ENCODE data around the gene SLC35B4. TPM values are rescaled to one million over a fixed set of nuclear protein-coding genes. Genes with fewer than 3 reads are reported as not detected.

The SLC35B4 gene
- total RNA-seq, 1 experiment from 2014 or later: 21.6 TPM

GRCh38 chr7:134311807-134312206, 4.9 kb downstream of the SLC35B4 start:
- ATAC-seq: no peak
- no peak for TF ChIP-seq REST (IDR thresholded peaks at IDR 0.05; ENCODE audit: insufficient read depth in 1 of 2, low read depth in 2 of 2, low read length in 1 of 2)
- no peak for TF ChIP-seq SIN3A (IDR thresholded peaks at IDR 0.05; ENCODE audit: borderline replicate concordance, insufficient read depth, low read depth, low read length)
- TF ChIP-seq POLR2AphosphoS5 (IDR thresholded peaks at IDR 0.05; ENCODE audit: low read depth, low read length): no peak
- TF ChIP-seq, protein P1, sequence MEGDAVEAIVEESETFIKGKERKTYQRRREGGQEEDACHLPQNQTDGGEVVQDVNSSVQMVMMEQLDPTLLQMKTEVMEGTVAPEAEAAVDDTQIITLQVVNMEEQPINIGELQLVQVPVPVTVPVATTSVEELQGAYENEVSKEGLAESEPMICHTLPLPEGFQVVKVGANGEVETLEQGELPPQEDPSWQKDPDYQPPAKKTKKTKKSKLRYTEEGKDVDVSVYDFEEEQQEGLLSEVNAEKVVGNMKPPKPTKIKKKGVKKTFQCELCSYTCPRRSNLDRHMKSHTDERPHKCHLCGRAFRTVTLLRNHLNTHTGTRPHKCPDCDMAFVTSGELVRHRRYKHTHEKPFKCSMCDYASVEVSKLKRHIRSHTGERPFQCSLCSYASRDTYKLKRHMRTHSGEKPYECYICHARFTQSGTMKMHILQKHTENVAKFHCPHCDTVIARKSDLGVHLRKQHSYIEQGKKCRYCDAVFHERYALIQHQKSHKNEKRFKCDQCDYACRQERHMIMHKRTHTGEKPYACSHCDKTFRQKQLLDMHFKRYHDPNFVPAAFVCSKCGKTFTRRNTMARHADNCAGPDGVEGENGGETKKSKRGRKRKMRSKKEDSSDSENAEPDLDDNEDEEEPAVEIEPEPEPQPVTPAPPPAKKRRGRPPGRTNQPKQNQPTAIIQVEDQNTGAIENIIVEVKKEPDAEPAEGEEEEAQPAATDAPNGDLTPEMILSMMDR (IDR thresholded peaks at IDR 0.05): no peak
- no peak for TF ChIP-seq TCF7L2 (IDR thresholded peaks at IDR 0.05; ENCODE audit: low read depth, low read length)

DNA sequence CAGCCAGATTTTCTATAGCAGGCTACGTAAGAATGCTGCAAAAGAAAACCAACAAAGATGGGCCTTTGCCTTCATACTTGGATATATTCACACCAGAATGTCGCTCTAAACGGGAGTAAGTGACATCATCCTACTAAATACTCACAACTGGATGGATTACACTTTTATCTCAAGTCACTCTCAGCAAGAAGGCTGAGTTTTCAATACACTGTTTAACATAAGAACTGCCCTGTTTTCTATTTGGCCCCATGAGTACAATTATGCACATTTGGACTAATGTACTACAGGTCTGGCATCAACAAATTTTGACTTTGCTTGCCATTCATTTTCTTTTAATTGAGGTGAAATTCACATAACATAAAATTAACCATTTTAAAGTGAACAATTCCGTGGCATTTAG, 8.2 kb downstream of the SLC35B4 start:
- H3K27me3 ChIP-seq (ENCODE audit: control insufficient read depth, insufficient read depth, low read length): no peaks in the 10 kb centered on the region
- POLR2A ChIA-PET: no interaction called here
- BruUV-seq (replicated peaks): no TSS peak
- CTCF ChIA-PET: no interaction called here
- H3K27ac ChIP-seq (ENCODE audit: low read length): no peak overlapping the region
- H3K4me3 ChIP-seq (ENCODE audit: low read depth in 2 of 2, low read length in 2 of 2): no peak overlapping the region
- intact Hi-C loops (cut with micrococcal nuclease; ENCODE audit: unreplicated experiment): no loop called here
- H3K9me3 ChIP-seq (ENCODE audit: control insufficient read depth, insufficient read depth, low read depth, low read length): no peaks in the 10 kb centered on the region
- no peak for ATAC-seq
- no peak for DNase-seq (ENCODE audit: low read depth, low spot score)
- TF ChIP-seq TCF7L2 (IDR thresholded peaks at IDR 0.05; ENCODE audit: low read depth, low read length): no peak
- no peak for TF ChIP-seq REST (IDR thresholded peaks at IDR 0.05; ENCODE audit: insufficient read depth in 1 of 2, low read depth in 2 of 2, low read length in 1 of 2)
- TF ChIP-seq, protein P1 (IDR thresholded peaks at IDR 0.05): no peak
- no peak for TF ChIP-seq SIN3A (IDR thresholded peaks at IDR 0.05; ENCODE audit: borderline replicate concordance, insufficient read depth, low read depth, low read length)
- no peak for TF ChIP-seq POLR2AphosphoS5 (IDR thresholded peaks at IDR 0.05; ENCODE audit: low read depth, low read length)
- H3K36me3 ChIP-seq (ENCODE audit: control insufficient read depth, insufficient read depth, low read length): no peaks in the 10 kb centered on the region
- no peaks in the 10 kb centered on the region for H3K4me1 ChIP-seq (ENCODE audit: control insufficient read depth, insufficient read depth, low read length)
- in situ Hi-C loops (cut with HindIII; ENCODE audit: low pct_unique_long_range_greater_than_20kb, low sequenced_read_pairs): no loop called here

More at GRCh38 chr7:134311807-134312206, 4.9 kb downstream of the SLC35B4 start:
- Histone ChIP-seq H3K4me1 (ENCODE audit: control insufficient read depth, insufficient read depth, low read length) (peaks cover 5% of the 10 kb centered on the region), H3K27me3 (ENCODE audit: control insufficient read depth, insufficient read depth, low read length) (no peaks in the 10 kb centered on the region), H3K27ac (ENCODE audit: low read length) (no peak overlapping the region), H3K9me3 (ENCODE audit: control insufficient read depth, insufficient read depth, low read depth, low read length) (no peaks in the 10 kb centered on the region), H3K36me3 (ENCODE audit: control insufficient read depth, insufficient read depth, low read length) (no peaks in the 10 kb centered on the region), H3K4me3 (ENCODE audit: low read depth in 2 of 2, low read length in 2 of 2) (no peak overlapping the region)
- ChIA-PET CTCF (no interaction called here), POLR2A (no interaction called here)
- no TSS peak for BruUV-seq (replicated peaks)
- intact Hi-C loops (cut with micrococcal nuclease; ENCODE audit: unreplicated experiment) (no loop called here), in situ Hi-C loops (cut with HindIII; ENCODE audit: low pct_unique_long_range_greater_than_20kb, low sequenced_read_pairs) (no loop called here)
- DNase-seq (ENCODE audit: low read depth, low spot score): no peak
